Gastrocnemius medialis (tissue), 4 donors: Measurements from ENCODE around the gene NFYA.

Experiments
- CTCF ChIP-seq, 5 experiments: fragments of 450-650 bp in 3 of 5; fragments of 200-600 bp in 2 of 5; sonication (generic) in 2 of 5; IDR thresholded peaks in 4 of 5; conservative IDR thresholded peaks in 1 of 5; 1 replicate in 4 of 5; 2 replicates in 1 of 5; pipeline ENCODE4 v1.5.1; 2016 to 2019; ENCODE audit warnings: antibody characterized with exemption in 5 of 5, mild to moderate bottlenecking in 3 of 5, moderate library complexity in 3 of 5
- POLR2A ChIP-seq, 2 donors: fragments of 450-650 bp; IDR thresholded peaks; one replicate each; pipeline ENCODE4 v1.6.1; 2017; ENCODE audit warnings: antibody characterized with exemption in 2 of 2, mild to moderate bottlenecking in 2 of 2, moderate library complexity in 2 of 2

GRCh38 chr6:41038205-41038604 lies 34.6 kb upstream of the NFYA start:
- no peak for TF ChIP-seq CTCF (IDR thresholded peaks at IDR 0.05 in 4 of 5, conservative IDR thresholded peaks at IDR 0.05 in 1 of 5)
- no peak for TF ChIP-seq POLR2A (IDR thresholded peaks at IDR 0.05)
